ENCODE measurements around the gene THAP9. TPM values are rescaled to one million over a fixed set of nuclear protein-coding genes. Genes with fewer than 3 reads are reported as not detected.
"Not testable (repeated sequence)": the region's sequence is repeated elsewhere in the genome, so short reads cannot be mapped to it uniquely, and the experiment has no call there.

The THAP9 gene
- polyA plus RNA-seq, 1 donor from 2014 or later = 11.7 TPM

DNA sequence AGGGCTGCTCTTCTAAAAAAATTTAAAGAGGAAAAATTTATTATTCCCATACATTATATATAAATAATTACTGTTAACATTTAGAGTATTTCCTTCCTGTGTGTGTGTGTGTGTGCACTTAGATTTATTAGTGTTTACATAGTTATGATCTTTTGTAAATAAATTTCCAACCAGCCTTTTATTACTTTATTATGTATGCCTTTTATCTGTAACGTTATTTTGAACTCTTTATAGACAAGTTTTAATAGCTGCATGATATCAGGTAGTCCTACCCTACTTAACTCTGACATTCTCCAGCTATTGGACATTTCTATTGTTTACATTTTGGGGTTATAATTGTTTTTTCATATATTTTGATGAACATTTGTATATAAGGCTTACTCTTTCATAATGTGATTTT, 8.8 kb downstream of the THAP9 start:
- Histone ChIP-seq H3K9me2 (ENCODE audit: insufficient read depth, low read length) (no peaks in the 10 kb centered on the region), H3F3A (ENCODE audit: insufficient read depth, low read length, poor library complexity, severe bottlenecking) (no peaks in the 10 kb centered on the region), H3K9ac (ENCODE audit: low read length) (no peak overlapping the region), H2AFZ (ENCODE audit: low read depth, low read length) (no peak overlapping the region), H3K36me3 (ENCODE audit: insufficient read depth, low read length) (no peaks in the 10 kb centered on the region), H3K79me2 (replicated peaks; ENCODE audit: insufficient read depth, low read length) (no peaks in the 10 kb centered on the region), H3K4me3 (ENCODE audit: low read length) (no peak overlapping the region), H3K27me3 (ENCODE audit: insufficient read depth, low read depth, low read length) (no peaks in the 10 kb centered on the region), H3K4me2 (ENCODE audit: low read length) (no peak overlapping the region), H3K9me3 (ENCODE audit: low read length) (no peaks in the 10 kb centered on the region), H4K20me1 (ENCODE audit: insufficient read depth) (no peaks in the 10 kb centered on the region), H3K27ac (ENCODE audit: low read length) (no peak overlapping the region)
- TF ChIP-seq SMC3 (conservative IDR thresholded peaks at IDR 0.05; ENCODE audit: poor library complexity) (no peak), MXI1 (conservative IDR thresholded peaks at IDR 0.05; ENCODE audit: poor library complexity, severe bottlenecking) (no peak), POLR2AphosphoS5 (IDR thresholded peaks at IDR 0.05) (no peak), EZH2 (IDR thresholded peaks at IDR 0.05; ENCODE audit: borderline replicate concordance, insufficient read depth, low read length, poor library complexity, severe bottlenecking) (no peak), TAF1 (IDR thresholded peaks at IDR 0.05; ENCODE audit: low read depth) (no peak), EP300 (conservative IDR thresholded peaks at IDR 0.05; ENCODE audit: poor library complexity, severe bottlenecking) (no peak), RAD21 (conservative IDR thresholded peaks at IDR 0.05) (no peak)
- TF ChIP-seq, protein P1, sequence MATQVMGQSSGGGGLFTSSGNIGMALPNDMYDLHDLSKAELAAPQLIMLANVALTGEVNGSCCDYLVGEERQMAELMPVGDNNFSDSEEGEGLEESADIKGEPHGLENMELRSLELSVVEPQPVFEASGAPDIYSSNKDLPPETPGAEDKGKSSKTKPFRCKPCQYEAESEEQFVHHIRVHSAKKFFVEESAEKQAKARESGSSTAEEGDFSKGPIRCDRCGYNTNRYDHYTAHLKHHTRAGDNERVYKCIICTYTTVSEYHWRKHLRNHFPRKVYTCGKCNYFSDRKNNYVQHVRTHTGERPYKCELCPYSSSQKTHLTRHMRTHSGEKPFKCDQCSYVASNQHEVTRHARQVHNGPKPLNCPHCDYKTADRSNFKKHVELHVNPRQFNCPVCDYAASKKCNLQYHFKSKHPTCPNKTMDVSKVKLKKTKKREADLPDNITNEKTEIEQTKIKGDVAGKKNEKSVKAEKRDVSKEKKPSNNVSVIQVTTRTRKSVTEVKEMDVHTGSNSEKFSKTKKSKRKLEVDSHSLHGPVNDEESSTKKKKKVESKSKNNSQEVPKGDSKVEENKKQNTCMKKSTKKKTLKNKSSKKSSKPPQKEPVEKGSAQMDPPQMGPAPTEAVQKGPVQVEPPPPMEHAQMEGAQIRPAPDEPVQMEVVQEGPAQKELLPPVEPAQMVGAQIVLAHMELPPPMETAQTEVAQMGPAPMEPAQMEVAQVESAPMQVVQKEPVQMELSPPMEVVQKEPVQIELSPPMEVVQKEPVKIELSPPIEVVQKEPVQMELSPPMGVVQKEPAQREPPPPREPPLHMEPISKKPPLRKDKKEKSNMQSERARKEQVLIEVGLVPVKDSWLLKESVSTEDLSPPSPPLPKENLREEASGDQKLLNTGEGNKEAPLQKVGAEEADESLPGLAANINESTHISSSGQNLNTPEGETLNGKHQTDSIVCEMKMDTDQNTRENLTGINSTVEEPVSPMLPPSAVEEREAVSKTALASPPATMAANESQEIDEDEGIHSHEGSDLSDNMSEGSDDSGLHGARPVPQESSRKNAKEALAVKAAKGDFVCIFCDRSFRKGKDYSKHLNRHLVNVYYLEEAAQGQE (IDR thresholded peaks at IDR 0.05; ENCODE audit: borderline replicate concordance) = no peak
- TF ChIP-seq, protein P2, sequence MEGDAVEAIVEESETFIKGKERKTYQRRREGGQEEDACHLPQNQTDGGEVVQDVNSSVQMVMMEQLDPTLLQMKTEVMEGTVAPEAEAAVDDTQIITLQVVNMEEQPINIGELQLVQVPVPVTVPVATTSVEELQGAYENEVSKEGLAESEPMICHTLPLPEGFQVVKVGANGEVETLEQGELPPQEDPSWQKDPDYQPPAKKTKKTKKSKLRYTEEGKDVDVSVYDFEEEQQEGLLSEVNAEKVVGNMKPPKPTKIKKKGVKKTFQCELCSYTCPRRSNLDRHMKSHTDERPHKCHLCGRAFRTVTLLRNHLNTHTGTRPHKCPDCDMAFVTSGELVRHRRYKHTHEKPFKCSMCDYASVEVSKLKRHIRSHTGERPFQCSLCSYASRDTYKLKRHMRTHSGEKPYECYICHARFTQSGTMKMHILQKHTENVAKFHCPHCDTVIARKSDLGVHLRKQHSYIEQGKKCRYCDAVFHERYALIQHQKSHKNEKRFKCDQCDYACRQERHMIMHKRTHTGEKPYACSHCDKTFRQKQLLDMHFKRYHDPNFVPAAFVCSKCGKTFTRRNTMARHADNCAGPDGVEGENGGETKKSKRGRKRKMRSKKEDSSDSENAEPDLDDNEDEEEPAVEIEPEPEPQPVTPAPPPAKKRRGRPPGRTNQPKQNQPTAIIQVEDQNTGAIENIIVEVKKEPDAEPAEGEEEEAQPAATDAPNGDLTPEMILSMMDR (IDR thresholded peaks at IDR 0.05; ENCODE audit: poor library complexity, severe bottlenecking) = no peak

DNA sequence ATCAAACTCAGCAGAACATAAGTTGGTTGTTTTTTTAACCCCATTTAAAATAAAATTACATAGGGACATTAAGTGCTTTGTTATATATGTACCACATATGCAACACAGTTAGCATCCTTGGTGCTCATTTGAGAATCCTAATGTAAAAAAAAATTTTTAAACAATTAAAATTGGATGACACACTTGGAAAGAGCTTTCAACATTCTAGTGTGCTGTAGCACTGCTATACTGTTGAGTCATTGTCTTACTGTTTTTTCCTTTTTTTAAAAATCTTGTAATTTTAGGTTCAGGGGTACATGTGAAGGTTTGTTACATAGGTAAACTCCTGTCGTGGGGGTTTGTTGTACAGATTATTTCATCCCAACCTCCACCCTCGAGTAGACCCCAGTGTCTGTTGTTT, 12.8 kb downstream of the THAP9 start:
- H3K79me2 ChIP-seq (replicated peaks; ENCODE audit: insufficient read depth, low read length) = no peaks in the 10 kb centered on the region
- no peak overlapping the region for H3K27ac ChIP-seq (ENCODE audit: low read length)
- H2AFZ ChIP-seq (ENCODE audit: low read depth, low read length) = no peak overlapping the region
- H3K9me2 ChIP-seq (ENCODE audit: insufficient read depth, low read length) = no peaks in the 10 kb centered on the region
- no peaks in the 10 kb centered on the region for H4K20me1 ChIP-seq (ENCODE audit: insufficient read depth)
- no peak overlapping the region for H3K4me3 ChIP-seq (ENCODE audit: low read length)
- no peaks in the 10 kb centered on the region for H3K27me3 ChIP-seq (ENCODE audit: insufficient read depth, low read depth, low read length)
- no peak overlapping the region for H3K4me2 ChIP-seq (ENCODE audit: low read length)
- H3K9me3 ChIP-seq (ENCODE audit: low read length) = no peaks in the 10 kb centered on the region
- TF ChIP-seq EP300 (conservative IDR thresholded peaks at IDR 0.05; ENCODE audit: poor library complexity, severe bottlenecking) = no peak
- no peaks in the 10 kb centered on the region for H3K36me3 ChIP-seq (ENCODE audit: insufficient read depth, low read length)
- no peak overlapping the region for H3K9ac ChIP-seq (ENCODE audit: low read length)
- no peaks in the 10 kb centered on the region for H3F3A ChIP-seq (ENCODE audit: insufficient read depth, low read length, poor library complexity, severe bottlenecking)

DNA sequence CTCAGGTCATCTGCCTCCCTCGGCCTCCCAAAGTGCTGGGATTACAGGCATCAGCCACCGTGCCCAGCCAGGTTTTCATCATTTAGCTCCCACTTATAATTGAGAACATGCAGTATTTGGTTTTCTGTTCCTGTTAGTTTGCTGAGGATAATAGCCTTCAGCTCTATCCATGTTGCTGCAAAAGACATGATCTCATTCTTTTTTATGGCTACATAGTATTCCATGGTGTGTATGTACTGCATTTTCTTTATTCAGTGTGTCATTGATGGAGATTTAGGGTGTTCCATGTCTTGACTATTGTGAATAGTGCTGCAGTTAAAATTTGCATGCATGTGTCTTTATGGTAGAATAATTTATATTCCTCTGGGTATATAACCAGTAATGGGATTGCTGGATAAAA, 13.4 kb downstream of the THAP9 start:
- not testable (repeated sequence) for H2AFZ ChIP-seq (ENCODE audit: low read depth, low read length); H3F3A ChIP-seq (ENCODE audit: insufficient read depth, low read length, poor library complexity, severe bottlenecking); H3K9me3 ChIP-seq (ENCODE audit: low read length); H3K27me3 ChIP-seq (ENCODE audit: insufficient read depth, low read depth, low read length); H3K79me2 ChIP-seq (replicated peaks; ENCODE audit: insufficient read depth, low read length); H3K36me3 ChIP-seq (ENCODE audit: insufficient read depth, low read length); H4K20me1 ChIP-seq (ENCODE audit: insufficient read depth); H3K9ac ChIP-seq (ENCODE audit: low read length); H3K4me3 ChIP-seq (ENCODE audit: low read length); H3K9me2 ChIP-seq (ENCODE audit: insufficient read depth, low read length); H3K27ac ChIP-seq (ENCODE audit: low read length); H3K4me2 ChIP-seq (ENCODE audit: low read length)
